ENCODE data around the gene KCNC1.

The KCNC1 gene

DNA sequence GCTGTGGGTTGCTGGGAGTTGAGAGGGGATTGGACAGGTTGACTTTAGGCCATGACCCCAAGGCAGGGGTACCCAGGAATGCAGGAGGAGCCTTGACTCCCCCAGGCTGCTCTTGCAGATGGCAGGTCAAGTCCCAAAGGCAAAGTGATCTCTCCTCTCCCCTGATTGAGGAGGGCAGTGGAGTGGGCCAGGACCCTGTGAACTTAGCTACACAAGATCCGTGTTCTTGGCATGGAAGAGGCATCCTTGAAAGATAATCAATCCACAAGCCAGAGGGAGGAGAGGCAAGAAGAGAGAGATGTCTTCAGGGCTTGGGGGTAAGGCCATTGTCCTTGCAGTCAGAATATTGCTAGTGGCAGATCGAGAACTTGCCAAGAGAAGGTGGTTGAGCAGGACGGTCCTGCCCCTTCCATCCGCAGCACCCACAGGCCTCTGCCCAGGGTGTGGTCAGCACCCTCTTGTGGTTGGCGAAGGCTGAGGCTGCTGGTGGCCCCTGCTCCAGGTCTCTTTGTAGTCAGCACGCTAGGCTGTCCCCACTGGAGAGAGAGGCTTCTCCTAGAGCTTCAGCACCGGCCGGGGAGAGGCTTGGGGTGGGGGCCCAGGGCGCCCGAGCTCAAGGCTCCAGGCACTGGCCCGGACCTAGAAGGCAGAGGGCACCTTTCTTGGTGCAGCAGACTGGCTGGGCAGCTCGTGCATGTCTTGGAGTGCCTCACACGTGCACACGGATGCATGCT is 45.4 kb downstream of the KCNC1 start:
- H3K27me3 Mint-ChIP-seq, result no peaks in the 10 kb centered on the region
- H3K36me3 Mint-ChIP-seq (ENCODE audit: insufficient read depth), result no peaks in the 10 kb centered on the region
- H3K4me3 Mint-ChIP-seq, result no peak overlapping the region
- H3K4me1 Mint-ChIP-seq (ENCODE audit: low read depth in 2 of 2), result no peaks in the 10 kb centered on the region
- no peak for DNase-seq
- no peaks in the 10 kb centered on the region for H3K9me3 Mint-ChIP-seq
- no peak overlapping the region for H3K27ac Mint-ChIP-seq
- ATAC-seq (replicated peaks), result no peak

DNA sequence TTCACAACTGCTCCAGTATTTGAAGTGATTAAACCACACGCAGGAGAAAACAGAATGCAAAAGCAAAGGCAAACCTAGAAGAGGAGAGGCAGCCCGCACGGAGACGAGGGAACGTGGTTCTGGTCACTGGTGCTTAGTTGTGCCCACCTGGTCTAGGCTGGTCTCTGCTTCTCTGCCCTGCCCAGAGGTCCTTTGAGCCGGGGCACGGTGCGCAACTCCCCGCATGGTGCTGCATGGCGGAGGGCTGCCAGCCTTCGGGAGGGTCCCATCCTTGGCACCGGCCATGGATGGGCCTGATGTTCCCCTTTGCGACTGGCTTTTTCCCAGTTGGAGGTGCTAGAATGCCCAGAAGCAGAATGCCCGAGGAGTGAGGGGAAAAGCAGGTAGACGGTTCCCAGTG is 46.1 kb downstream of the KCNC1 start:
- Mint-ChIP-seq H3K27ac (no peak overlapping the region), H3K36me3 (ENCODE audit: insufficient read depth) (no peaks in the 10 kb centered on the region), H3K9me3 (no peaks in the 10 kb centered on the region), H3K27me3 (no peaks in the 10 kb centered on the region), H3K4me1 (ENCODE audit: low read depth in 2 of 2) (no peaks in the 10 kb centered on the region), H3K4me3 (no peak overlapping the region)
- ATAC-seq (replicated peaks) (no peak), DNase-seq (no peak)

DNA sequence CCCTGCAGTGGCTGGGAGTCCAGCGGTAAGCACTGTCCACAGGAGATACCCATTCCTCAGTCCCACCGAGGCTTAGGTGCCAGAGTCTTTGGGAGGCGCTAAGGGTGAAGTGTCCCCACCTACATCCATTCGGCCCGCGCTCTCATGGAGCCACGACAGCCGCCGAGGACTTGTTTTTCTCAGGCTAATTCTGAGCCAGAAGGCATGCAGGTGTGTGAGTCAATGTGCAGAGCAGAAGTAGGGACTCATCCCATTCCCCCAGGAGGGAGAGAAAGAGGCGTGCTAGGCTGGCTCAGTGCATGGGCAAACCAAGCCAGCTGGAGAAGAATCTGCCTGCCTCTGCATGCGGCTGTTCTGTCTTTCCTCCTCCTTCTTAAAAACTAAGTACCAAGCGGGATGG is 46.6 kb downstream of the KCNC1 start:
- Mint-ChIP-seq H3K9me3 (no peaks in the 10 kb centered on the region), H3K27ac (no peak overlapping the region), H3K4me3 (no peak overlapping the region), H3K36me3 (ENCODE audit: insufficient read depth) (no peaks in the 10 kb centered on the region), H3K27me3 (no peaks in the 10 kb centered on the region), H3K4me1 (ENCODE audit: low read depth in 2 of 2) (no peaks in the 10 kb centered on the region)
- DNase-seq, result no peak
- no peak for ATAC-seq (replicated peaks)

DNA sequence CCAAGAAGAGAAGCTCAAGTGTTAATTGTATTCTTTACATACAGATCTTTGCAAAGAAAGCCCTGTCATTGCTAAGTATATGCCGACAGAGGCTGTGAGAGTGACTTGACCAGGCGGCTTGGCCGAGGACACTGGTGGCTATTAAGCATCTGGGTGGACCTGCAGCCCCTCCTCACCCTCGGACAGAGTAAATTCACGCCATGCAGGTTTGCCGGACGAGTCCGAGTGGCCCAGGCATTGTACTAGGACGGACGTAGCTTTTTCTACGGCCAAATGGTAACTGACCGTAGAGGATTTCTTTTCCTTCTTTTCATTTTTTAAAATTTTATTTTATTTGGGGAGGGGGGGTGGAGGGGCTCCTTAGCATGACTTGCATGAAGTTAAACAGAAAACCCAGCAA is 47.0 kb downstream of the KCNC1 start:
- Mint-ChIP-seq H3K4me3 (no peak overlapping the region), H3K36me3 (ENCODE audit: insufficient read depth) (no peaks in the 10 kb centered on the region), H3K27ac (no peak overlapping the region), H3K9me3 (no peaks in the 10 kb centered on the region), H3K27me3 (no peaks in the 10 kb centered on the region), H3K4me1 (ENCODE audit: low read depth in 2 of 2) (no peaks in the 10 kb centered on the region)
- DNase-seq (no peak), ATAC-seq (replicated peaks) (no peak)

DNA sequence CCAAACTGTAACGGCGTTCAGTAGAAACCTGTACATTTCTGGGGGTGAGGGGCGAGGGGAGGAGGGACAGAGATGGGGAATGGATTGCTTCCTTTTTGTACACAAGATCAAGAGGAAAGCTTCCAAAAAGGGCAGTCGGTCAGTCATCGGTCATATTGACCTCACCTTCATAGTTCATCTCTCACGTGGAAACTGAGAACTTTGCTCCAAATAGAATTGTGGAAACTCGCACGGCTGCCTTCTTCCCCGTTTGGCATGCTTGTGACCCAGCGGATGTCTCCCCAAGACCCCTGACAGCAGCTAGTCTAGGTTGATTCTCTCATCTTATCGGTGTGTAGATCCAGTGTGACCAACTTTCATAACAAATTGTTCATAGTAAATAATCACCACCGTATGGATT is 47.6 kb downstream of the KCNC1 start:
- no peak for DNase-seq
- H3K9me3 Mint-ChIP-seq, result no peaks in the 10 kb centered on the region
- no peak for ATAC-seq (replicated peaks)
- H3K36me3 Mint-ChIP-seq (ENCODE audit: insufficient read depth), result no peaks in the 10 kb centered on the region
- no peaks in the 10 kb centered on the region for H3K27me3 Mint-ChIP-seq
- no peak overlapping the region for H3K27ac Mint-ChIP-seq
- no peaks in the 10 kb centered on the region for H3K4me1 Mint-ChIP-seq (ENCODE audit: low read depth in 2 of 2)
- no peak overlapping the region for H3K4me3 Mint-ChIP-seq

DNA sequence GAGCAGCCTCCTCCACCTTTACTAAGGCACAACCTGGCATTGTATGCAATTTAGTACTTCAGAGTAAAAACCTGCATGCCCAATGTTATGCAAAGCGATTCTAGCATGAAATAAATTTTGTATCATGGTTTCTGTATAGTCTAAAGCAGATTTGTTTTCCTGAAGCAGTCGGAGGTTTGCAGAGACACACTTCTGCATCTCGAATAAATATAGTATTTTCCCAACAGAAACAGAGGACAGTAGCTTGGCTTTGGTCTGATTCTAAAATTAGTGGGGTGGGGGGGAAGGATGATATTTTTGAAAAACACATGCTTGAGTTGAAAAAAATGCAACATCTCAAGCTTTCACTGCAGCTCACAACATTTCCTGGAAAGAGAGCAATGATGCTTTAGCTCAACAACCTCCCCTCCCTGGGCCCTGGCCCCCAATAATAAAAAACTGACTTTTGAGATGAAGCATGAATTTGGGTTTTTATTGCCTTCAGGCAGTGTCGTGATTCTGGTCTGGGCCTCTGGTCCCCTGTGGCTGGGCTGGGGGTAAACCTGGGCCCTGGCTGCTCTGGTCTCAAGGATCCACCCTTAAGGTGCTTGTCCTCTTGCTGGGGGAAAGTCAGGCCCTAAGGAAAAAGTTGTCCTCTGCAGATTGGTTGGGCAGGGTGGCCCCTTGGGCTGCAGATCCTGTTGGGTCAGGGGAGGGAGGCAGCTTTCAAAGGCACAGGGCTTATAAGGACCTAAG is 48.2 kb downstream of the KCNC1 start:
- Mint-ChIP-seq H3K36me3 (ENCODE audit: insufficient read depth) (no peaks in the 10 kb centered on the region), H3K4me1 (ENCODE audit: low read depth in 2 of 2) (no peaks in the 10 kb centered on the region), H3K9me3 (no peaks in the 10 kb centered on the region), H3K4me3 (no peak overlapping the region), H3K27ac (no peak overlapping the region), H3K27me3 (no peaks in the 10 kb centered on the region)
- ATAC-seq (replicated peaks), result no peak
- no peak for DNase-seq

DNA sequence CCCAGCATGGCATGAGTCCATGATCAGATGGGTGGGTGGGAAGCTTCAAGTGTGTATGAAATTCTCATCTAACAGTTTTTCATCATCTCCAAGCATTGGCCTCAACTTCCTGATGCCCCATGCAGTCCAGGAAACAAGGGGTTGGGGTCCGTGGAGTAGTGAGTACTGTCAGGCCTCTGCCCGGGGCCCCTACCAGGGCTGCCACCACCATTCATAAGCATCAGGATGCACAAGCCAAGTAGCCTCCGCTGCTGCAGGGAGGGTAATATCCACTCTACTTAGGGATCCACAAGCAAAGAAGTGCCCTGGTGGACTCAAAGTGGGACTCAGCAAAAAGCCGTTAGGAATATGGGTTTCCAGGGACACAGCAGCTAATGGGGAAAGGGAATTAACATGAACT is 49.3 kb downstream of the KCNC1 start:
- Mint-ChIP-seq H3K4me1 (ENCODE audit: low read depth in 2 of 2) (no peaks in the 10 kb centered on the region), H3K36me3 (ENCODE audit: insufficient read depth) (no peaks in the 10 kb centered on the region), H3K27me3 (no peaks in the 10 kb centered on the region), H3K27ac (no peak overlapping the region), H3K9me3 (no peaks in the 10 kb centered on the region), H3K4me3 (no peak overlapping the region)
- DNase-seq (no peak), ATAC-seq (replicated peaks) (no peak)

DNA sequence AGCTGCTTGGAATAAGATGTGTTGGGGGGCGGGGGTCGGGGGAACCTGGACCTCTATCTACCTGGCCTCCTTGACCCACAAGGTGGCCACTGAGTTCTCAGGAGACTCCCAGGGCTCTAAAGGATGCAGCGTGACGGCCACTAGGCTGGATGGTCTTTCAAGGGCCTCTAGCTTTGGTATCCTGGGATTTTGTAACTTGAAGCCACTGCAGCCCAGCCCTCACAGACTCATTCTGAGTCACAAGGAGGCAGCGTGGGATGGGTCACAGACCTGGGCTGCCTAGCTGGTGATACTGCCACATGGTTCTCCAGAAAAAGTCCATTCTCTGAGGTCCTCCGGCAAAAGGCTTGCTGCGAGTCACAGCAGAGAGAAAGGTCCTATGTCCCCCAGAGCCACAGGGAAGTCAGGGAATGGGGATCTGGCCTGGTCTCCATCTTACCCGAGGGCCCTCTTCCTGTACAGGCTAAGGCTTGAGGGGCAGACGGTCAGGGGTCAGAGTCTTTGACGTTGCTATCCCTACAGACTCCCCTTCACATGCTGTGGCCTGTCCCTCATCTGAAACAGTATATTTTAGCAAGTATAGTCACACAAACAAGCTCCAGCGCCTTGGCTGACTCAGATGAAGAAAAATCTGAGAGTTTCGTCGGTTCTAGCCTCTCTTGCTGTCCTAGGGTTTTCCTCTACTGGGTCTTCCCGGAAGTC is 52.4 kb downstream of the KCNC1 start:
- no peaks in the 10 kb centered on the region for H3K36me3 Mint-ChIP-seq (ENCODE audit: insufficient read depth)
- no peak for DNase-seq
- H3K4me1 Mint-ChIP-seq (ENCODE audit: low read depth in 2 of 2), result peaks cover 0 to under 1% of the 10 kb centered on the region in 2 donors
- no peak overlapping the region for H3K27ac Mint-ChIP-seq
- H3K9me3 Mint-ChIP-seq, result no peaks in the 10 kb centered on the region
- ATAC-seq (replicated peaks), result no peak
- no peak overlapping the region for H3K4me3 Mint-ChIP-seq
- no peaks in the 10 kb centered on the region for H3K27me3 Mint-ChIP-seq

DNA sequence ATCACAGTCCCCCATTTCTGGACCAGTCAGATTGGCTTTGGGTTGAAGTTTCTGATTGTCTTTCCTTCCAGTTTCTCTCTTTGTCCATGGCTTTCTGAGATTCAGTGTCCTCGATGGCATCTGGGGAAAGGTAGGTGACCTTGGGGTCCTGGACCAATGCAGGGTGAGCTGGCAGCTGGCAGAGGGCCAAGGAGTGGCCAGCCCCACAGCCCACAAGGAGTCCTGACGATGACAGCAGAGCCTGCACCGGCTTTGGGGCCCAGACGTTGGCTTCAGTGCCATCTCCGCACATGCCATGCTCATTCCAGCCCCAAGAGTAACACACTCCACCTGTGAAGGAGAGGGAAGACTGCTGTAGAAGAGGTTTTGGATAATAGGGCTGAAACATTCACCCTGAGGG is 53.5 kb downstream of the KCNC1 start:
- Mint-ChIP-seq H3K27me3 (no peaks in the 10 kb centered on the region), H3K27ac (no peak overlapping the region), H3K9me3 (no peaks in the 10 kb centered on the region), H3K36me3 (ENCODE audit: insufficient read depth) (no peaks in the 10 kb centered on the region), H3K4me1 (ENCODE audit: low read depth in 2 of 2) (peaks cover 0 to 2% of the 10 kb centered on the region in 2 donors), H3K4me3 (no peak overlapping the region)
- DNase-seq (no peak), ATAC-seq (replicated peaks) (no peak)

DNA sequence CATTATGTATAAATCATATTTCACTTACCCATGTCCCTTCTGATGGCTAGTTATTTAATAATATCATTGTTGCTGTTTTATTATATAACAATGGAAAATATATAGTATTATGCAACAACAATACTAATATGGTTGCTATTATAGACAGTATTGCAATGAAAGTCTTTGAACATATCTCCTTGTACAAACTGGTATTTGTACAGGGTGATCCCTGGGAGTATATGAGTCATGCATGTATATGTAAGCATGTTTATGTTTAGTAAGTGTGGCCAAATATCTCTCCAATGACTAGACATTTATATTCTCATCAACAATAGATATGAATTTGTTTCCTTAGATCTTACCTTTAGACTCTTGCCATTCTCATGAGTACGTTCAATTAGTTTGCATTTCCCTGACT is 55.9 kb downstream of the KCNC1 start:
- Mint-ChIP-seq H3K9me3 (no peaks in the 10 kb centered on the region), H3K36me3 (ENCODE audit: insufficient read depth) (no peaks in the 10 kb centered on the region), H3K27me3 (no peaks in the 10 kb centered on the region), H3K27ac (no peak overlapping the region), H3K4me3 (no peak overlapping the region), H3K4me1 (ENCODE audit: low read depth in 2 of 2) (peaks cover 0 to 2% of the 10 kb centered on the region in 2 donors)
- DNase-seq (no peak), ATAC-seq (replicated peaks) (no peak)

DNA sequence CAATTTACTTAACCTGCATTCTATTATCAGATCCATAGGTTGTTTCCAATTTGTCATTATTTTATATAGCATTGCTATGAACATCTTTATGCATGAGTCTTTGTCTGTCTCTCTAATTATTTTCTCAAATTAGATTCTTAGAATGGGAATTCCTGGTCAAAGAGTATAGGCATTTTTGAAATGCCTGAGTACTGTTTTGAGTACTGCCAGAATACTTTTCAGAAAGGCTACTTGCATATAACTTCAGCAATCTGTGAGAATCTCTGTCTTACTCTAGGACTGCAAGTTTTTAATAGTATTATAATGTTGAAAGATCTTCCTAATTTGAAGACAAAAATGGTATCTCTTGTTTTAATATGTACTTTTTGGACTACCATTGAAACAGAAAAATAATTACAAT is 56.6 kb downstream of the KCNC1 start:
- ATAC-seq (replicated peaks), result no peak
- Mint-ChIP-seq H3K9me3 (no peaks in the 10 kb centered on the region), H3K4me1 (ENCODE audit: low read depth in 2 of 2) (peaks cover 0 to 2% of the 10 kb centered on the region in 2 donors), H3K4me3 (no peak overlapping the region), H3K27ac (no peak overlapping the region), H3K36me3 (ENCODE audit: insufficient read depth) (no peaks in the 10 kb centered on the region), H3K27me3 (no peaks in the 10 kb centered on the region)
- no peak for DNase-seq

DNA sequence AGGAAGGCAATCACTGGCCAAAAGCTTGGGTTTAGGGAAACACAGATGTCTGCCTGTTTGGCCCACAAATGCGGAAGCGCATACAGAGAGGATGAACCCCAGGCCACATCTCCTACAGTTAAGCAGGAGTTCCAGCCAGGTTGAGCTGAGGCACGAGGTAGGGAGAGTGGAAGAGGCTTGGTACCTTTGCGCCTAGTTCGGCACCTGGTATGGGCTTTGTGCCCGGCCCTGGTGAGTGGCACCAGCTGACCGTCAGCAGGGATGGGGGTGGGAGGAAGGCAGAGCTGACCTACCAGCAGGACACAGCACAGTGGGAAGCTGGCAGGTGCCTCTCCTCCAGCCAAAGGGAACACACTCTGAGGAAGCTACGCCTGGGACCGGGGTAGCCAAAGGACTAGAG is 57.6 kb downstream of the KCNC1 start:
- Mint-ChIP-seq H3K9me3 (no peaks in the 10 kb centered on the region), H3K36me3 (ENCODE audit: insufficient read depth) (no peaks in the 10 kb centered on the region), H3K27ac (no peak overlapping the region), H3K4me1 (ENCODE audit: low read depth in 2 of 2) (peaks cover under 1 to 2% of the 10 kb centered on the region in 2 donors), H3K27me3 (no peaks in the 10 kb centered on the region), H3K4me3 (no peak overlapping the region)
- ATAC-seq (replicated peaks) (no peak), DNase-seq (no peak)

DNA sequence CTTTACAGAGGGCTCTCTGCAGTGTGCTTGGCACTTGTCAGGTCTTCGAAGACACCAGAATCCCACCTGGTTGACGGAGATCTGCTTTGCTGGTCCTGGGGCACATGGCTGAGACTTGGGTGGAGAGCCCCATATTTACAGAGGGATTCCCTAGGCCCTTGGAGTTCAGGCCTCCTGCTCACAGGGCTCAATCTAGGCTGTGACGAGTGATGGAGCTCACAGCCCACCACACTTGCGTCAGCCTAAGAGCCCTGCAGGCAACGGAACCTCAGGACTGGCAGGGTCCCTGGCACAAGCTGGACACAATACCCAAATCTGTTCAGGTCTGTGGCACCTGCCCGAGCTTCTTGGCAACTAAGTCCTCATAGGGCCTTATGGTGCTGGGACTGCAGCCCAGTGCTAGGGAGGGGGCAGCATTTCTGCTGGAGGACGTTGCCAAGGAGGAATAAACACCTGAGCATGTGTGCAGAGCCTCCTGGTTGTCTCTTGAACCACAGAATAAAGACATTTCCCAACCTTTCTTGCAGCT is 59.1 kb downstream of the KCNC1 start:
- Mint-ChIP-seq H3K36me3 (ENCODE audit: insufficient read depth) (no peaks in the 10 kb centered on the region), H3K4me3 (no peak overlapping the region), H3K4me1 (ENCODE audit: low read depth in 2 of 2) (peaks cover 2 to 7% of the 10 kb centered on the region in 2 donors), H3K27me3 (no peaks in the 10 kb centered on the region), H3K9me3 (no peaks in the 10 kb centered on the region), H3K27ac (no peak overlapping the region)
- ATAC-seq (replicated peaks) (no peak), DNase-seq (no peak)

DNA sequence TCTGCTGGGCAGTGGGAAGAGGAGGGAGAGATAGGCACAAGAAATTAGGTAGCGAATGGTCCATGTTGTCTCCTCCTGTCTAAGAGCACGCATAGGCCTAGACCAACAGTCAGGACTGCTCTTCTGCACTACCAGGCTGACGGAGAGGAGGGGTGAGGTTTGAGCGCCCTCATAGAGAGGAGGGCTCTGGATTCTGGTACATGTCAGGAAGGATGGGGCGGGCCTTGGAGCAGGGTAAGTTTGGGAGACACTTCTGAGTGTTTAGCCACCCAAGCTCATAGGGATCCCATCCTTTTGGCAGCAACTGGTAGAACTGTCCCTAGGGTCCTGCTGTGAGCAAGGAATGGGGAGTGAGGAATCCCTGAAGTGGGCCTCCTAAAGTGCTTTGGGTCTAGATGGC is 60.4 kb downstream of the KCNC1 start:
- H3K9me3 Mint-ChIP-seq, result no peaks in the 10 kb centered on the region
- peaks cover 2 to 7% of the 10 kb centered on the region in 2 donors for H3K4me1 Mint-ChIP-seq (ENCODE audit: low read depth in 2 of 2)
- peaks cover 3% of the 10 kb centered on the region for H3K36me3 Mint-ChIP-seq (ENCODE audit: insufficient read depth)
- DNase-seq (no peak), ATAC-seq (replicated peaks) (no peak)
- no peaks in the 10 kb centered on the region for H3K27me3 Mint-ChIP-seq
- H3K27ac Mint-ChIP-seq, result peak overlapping the region; percentile 59 to 74
- no peak overlapping the region for H3K4me3 Mint-ChIP-seq

All from effector memory CD8-positive, alpha-beta T cell (primary cell).